Measurements from ENCODE around the gene NLRP6.

NLRP6 gene

DNA sequence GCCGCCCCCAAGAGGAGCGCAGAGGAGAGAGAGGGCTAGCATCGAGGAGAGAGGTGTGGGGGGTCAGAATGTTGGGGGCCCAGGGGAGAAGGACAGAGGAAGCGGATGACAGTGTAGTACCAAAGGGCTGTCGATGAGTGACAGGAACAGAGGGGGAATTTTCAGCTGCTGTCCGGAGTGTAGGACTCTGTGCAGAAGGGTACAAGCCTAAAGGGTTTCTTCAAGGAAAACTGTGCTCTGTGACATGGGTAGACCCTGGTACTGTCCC is 5.3 kb upstream of the NLRP6 start:
- no peak for FAIRE-seq
- TF ChIP-seq POLR2A (IDR thresholded peaks at IDR 0.05; ENCODE audit: low read depth, low read length) (no peak), TAF1 (IDR thresholded peaks at IDR 0.05; ENCODE audit: borderline replicate concordance, low read depth, low read length) (no peak), POLR2AphosphoS5 (IDR thresholded peaks at IDR 0.05; ENCODE audit: low read depth, low read length) (no peak)

DNA sequence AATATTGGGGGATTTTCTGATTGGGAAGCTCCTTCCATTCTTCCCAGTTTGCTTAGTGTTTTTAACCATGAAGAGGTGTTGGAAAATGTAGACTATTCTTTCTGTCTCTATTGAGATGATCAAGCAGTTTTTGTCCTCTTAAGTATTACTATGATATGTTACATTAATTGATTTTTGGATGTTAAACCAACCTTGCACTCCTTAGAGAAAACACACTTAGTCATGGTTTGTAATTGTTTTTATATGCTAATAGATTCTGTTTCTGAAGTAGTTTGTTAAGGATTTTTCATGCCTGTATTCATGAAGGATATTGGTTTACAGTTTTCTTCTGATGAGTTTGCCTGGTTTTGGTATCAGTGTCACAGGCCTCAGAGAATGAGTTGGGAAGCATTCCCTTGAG is 2.0 kb upstream of the NLRP6 start:
- no peak for DNase-seq (ENCODE audit: insufficient read length)
- FAIRE-seq: no peak
- no peak for TF ChIP-seq POLR2A (IDR thresholded peaks at IDR 0.05; ENCODE audit: low read depth, low read length)
- TF ChIP-seq POLR2AphosphoS5 (IDR thresholded peaks at IDR 0.05; ENCODE audit: low read depth, low read length): no peak
- no peak for TF ChIP-seq TAF1 (IDR thresholded peaks at IDR 0.05; ENCODE audit: borderline replicate concordance, low read depth, low read length)

More for the DNA sequence above, 5.3 kb upstream of the NLRP6 start:
- no peak for DNase-seq (ENCODE audit: insufficient read length)

DNA sequence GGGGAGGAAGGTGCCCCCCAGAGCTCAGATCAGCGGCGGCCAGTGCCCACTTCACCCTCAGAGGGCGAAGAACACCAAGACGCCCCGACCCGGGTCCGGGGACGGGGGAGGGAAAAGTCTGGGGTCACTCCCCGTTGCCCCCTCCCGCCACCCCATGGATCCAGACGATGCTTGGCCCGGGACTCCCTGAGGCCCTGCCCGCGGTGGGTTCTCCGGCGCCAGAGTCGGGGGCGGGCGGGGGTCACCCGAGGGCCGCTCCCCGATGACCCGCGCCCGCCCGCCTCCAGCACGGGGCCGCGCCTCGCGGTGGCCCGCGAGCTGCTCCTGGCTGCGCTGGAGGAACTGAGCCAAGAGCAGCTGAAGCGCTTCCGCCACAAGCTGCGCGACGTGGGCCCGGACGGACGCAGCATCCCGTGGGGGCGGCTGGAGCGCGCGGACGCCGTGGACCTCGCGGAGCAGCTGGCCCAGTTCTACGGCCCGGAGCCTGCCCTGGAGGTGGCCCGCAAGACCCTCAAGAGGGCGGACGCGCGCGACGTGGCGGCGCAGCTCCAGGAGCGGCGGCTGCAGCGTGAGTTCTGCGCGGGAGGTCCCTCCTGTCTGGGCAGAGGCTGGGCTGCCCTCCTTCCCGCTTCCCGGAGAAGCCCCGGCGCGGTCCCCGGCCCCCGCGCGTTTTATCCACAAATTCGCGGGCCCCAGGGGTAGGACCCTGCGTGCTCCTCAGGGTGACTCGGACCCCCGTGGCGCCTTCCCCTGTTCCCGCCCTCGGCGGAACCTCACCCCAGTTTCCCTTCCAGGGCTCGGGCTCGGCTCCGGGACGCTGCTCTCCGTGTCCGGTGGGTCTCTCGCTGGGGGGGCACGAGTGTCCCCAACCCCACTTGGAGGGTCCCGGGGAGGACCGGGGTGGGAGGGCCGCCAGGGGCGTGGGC is 1.1 kb downstream of the NLRP6 start:
- TF ChIP-seq POLR2A (IDR thresholded peaks at IDR 0.05; ENCODE audit: low read depth, low read length) (no peak), POLR2AphosphoS5 (IDR thresholded peaks at IDR 0.05; ENCODE audit: low read depth, low read length) (no peak), TAF1 (IDR thresholded peaks at IDR 0.05; ENCODE audit: borderline replicate concordance, low read depth, low read length) (no peak)
- peak; percentile 31 for DNase-seq (ENCODE audit: insufficient read length)
- no peak for FAIRE-seq

DNA sequence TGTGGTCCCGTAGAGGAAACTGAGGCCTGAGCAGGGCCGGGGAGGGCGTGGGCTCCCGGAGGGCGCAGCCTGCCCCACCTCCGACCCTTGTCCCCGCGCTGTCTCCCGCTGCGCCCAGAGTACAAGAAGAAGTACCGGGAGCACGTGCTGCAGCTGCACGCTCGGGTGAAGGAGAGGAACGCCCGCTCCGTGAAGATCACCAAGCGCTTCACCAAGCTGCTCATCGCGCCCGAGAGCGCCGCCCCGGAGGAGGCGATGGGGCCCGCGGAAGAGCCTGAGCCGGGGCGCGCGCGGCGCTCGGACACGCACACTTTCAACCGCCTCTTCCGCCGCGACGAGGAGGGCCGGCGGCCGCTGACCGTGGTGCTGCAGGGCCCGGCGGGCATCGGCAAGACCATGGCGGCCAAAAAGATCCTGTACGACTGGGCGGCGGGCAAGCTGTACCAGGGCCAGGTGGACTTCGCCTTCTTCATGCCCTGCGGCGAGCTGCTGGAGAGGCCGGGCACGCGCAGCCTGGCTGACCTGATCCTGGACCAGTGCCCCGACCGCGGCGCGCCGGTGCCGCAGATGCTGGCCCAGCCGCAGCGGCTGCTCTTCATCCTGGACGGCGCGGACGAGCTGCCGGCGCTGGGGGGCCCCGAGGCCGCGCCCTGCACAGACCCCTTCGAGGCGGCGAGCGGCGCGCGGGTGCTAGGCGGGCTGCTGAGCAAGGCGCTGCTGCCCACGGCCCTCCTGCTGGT is 1.9 kb downstream of the NLRP6 start:
- DNase-seq (ENCODE audit: insufficient read length): peak; percentile 49
- FAIRE-seq: no peak
- no peak for TF ChIP-seq POLR2AphosphoS5 (IDR thresholded peaks at IDR 0.05; ENCODE audit: low read depth, low read length)
- no peak for TF ChIP-seq TAF1 (IDR thresholded peaks at IDR 0.05; ENCODE audit: borderline replicate concordance, low read depth, low read length)
- no peak for TF ChIP-seq POLR2A (IDR thresholded peaks at IDR 0.05; ENCODE audit: low read depth, low read length)

DNA sequence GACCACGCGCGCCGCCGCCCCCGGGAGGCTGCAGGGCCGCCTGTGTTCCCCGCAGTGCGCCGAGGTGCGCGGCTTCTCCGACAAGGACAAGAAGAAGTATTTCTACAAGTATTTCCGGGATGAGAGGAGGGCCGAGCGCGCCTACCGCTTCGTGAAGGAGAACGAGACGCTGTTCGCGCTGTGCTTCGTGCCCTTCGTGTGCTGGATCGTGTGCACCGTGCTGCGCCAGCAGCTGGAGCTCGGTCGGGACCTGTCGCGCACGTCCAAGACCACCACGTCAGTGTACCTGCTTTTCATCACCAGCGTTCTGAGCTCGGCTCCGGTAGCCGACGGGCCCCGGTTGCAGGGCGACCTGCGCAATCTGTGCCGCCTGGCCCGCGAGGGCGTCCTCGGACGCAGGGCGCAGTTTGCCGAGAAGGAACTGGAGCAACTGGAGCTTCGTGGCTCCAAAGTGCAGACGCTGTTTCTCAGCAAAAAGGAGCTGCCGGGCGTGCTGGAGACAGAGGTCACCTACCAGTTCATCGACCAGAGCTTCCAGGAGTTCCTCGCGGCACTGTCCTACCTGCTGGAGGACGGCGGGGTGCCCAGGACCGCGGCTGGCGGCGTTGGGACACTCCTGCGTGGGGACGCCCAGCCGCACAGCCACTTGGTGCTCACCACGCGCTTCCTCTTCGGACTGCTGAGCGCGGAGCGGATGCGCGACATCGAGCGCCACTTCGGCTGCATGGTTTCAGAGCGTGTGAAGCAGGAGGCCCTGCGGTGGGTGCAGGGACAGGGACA is 2.7 kb downstream of the NLRP6 start:
- peak; percentile 28 for DNase-seq (ENCODE audit: insufficient read length)
- no peak for FAIRE-seq
- TF ChIP-seq POLR2A (IDR thresholded peaks at IDR 0.05; ENCODE audit: low read depth, low read length): no peak
- no peak for TF ChIP-seq TAF1 (IDR thresholded peaks at IDR 0.05; ENCODE audit: borderline replicate concordance, low read depth, low read length)
- no peak for TF ChIP-seq POLR2AphosphoS5 (IDR thresholded peaks at IDR 0.05; ENCODE audit: low read depth, low read length)

DNA sequence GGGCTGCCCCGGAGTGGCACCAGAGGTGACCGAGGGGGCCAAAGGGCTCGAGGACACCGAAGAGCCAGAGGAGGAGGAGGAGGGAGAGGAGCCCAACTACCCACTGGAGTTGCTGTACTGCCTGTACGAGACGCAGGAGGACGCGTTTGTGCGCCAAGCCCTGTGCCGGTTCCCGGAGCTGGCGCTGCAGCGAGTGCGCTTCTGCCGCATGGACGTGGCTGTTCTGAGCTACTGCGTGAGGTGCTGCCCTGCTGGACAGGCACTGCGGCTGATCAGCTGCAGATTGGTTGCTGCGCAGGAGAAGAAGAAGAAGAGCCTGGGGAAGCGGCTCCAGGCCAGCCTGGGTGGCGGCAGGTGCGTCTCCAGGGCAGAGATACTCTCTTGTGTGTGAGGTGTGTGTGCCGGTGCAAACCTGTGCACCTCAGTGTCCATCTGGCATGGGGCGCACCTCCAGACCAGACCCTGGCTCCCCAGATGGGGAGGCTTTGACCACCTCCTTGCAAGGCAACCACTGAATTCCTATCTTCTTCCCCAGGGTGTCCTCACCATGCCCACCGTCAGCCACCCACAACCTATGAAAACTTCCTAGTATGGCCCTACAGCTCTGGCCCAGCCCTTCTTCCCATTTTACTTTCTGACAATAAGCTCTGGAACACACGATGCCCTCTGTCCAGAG is 3.4 kb downstream of the NLRP6 start:
- no peak for TF ChIP-seq TAF1 (IDR thresholded peaks at IDR 0.05; ENCODE audit: borderline replicate concordance, low read depth, low read length)
- no peak for TF ChIP-seq POLR2AphosphoS5 (IDR thresholded peaks at IDR 0.05; ENCODE audit: low read depth, low read length)
- no peak for TF ChIP-seq POLR2A (IDR thresholded peaks at IDR 0.05; ENCODE audit: low read depth, low read length)
- DNase-seq (ENCODE audit: insufficient read length) (peak; percentile 17), FAIRE-seq (no peak)

DNA sequence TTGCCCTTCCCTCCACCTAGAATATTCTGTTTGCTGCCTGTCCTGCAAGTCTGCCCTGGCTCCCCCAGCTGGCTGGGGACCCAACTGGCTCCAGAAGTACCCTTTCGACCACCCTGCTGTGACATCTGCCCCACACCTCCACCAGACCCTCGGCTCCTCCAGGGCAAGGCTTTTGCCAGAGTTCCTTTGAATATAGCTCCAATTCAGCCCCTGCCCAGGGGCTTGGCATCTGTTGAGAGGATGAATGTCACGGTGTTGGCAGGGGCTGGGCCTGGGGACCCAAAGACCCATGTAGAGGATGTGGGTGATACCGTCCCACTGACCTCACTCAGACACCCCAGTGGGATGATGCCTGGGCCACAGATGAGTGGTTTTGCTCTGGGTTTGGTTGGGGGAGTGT is 4.0 kb downstream of the NLRP6 start:
- DNase-seq (ENCODE audit: insufficient read length): peak; percentile 11
- TF ChIP-seq POLR2AphosphoS5 (IDR thresholded peaks at IDR 0.05; ENCODE audit: low read depth, low read length) (no peak), POLR2A (IDR thresholded peaks at IDR 0.05; ENCODE audit: low read depth, low read length) (no peak), TAF1 (IDR thresholded peaks at IDR 0.05; ENCODE audit: borderline replicate concordance, low read depth, low read length) (no peak)
- FAIRE-seq: no peak

DNA sequence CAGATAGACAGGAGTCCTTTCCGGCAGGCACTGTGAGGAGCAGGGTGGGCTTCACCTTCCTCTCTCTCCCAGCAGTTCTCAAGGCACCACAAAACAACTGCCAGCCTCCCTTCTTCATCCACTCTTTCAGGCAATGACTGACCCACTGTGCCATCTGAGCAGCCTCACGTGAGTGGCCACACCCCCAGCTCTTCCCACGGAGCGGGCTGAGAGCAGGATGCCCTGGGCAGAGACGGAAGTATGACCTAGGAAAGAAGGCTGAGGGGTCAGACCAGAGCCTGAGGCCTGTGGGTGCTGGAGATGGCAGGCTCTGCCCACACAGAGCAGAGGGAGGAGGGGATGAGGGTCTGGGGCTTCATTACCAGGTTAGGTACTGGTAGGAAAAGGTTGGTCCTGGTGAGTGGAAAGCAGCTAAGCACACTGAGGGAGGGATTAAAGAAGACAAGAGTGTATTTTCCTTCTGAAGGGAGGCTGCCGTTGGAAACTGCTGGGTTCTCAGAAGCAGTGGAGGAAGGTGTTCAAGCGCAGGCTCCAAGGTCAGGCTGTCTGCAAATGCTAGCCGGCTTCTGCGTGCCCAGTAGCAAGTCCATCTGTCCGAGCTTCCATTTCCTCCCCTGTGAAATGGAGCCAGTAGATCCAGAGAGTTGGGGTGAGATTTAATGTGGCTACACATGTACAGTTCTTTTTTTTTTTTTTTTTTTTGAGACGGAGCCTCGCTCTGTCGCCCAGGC is 4.6 kb downstream of the NLRP6 start:
- no peak for TF ChIP-seq TAF1 (IDR thresholded peaks at IDR 0.05; ENCODE audit: borderline replicate concordance, low read depth, low read length)
- TF ChIP-seq POLR2AphosphoS5 (IDR thresholded peaks at IDR 0.05; ENCODE audit: low read depth, low read length): no peak
- no peak for TF ChIP-seq POLR2A (IDR thresholded peaks at IDR 0.05; ENCODE audit: low read depth, low read length)
- DNase-seq (ENCODE audit: insufficient read length) (peak; percentile 18), FAIRE-seq (no peak)

DNA sequence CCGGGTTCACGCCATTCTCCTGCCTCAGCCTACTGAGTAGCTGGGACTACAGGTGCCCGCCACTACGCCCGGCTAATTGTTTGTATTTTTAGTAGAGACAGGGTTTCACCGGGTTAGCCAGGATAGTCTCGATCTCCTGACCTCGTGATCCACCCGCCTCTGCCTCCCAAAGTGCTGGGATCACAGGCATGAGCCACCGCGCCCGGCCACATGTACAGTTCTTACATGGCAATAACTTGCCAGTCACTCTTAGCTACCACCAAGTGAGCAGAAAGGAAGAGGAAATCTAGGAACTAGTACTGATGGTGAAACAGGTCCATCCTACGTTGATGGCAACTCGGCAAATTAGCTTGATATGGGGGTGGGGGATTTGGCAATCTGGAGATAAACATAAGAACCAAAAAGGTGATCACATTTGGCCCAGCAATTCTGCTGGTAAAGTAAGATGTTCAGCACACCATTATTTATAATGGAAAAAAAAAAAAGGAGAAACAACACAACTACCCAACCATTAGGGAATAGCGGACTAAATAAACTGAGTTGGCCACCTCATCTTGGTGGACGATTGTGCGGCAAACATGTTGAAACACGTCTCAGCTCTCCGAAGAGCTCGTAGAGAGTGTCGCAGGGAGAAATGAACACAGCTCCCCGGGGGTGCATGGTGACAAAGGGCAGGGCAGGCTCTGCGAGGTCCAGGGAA is 5.3 kb downstream of the NLRP6 start:
- DNase-seq (ENCODE audit: insufficient read length): no peak
- FAIRE-seq: no peak
- TF ChIP-seq POLR2A (IDR thresholded peaks at IDR 0.05; ENCODE audit: low read depth, low read length) (no peak), POLR2AphosphoS5 (IDR thresholded peaks at IDR 0.05; ENCODE audit: low read depth, low read length) (no peak)

All from GM12892 (cell line).